Stimulated activated CD8-positive, alpha-beta memory T cell treated with anti-CD3 and anti-CD28 coated beads, Interleukin-15, amount 100 ng/mL, for 24 hours (primary cell): ENCODE results near the gene TNFRSF1B.
A peak's percentile ranks its signal among the peaks of the same experiment; 100 is the strongest.

ENCODE experiments used
- DNase-seq: peaks from one replicate; pipeline ENCODE4 v3.0.0-alpha.2; 2020; ENCODE audit warnings: low read depth

The TNFRSF1B gene

GRCh38 chr1:12194666-12195216, 27.9 kb downstream of the TNFRSF1B start:
- no peak for DNase-seq

- DNase-seq = no peak
Measured at GRCh38 chr1:12195416-12195815, 28.6 kb downstream of the TNFRSF1B start.

GRCh38 chr1:12196641-12197482, 30.1 kb downstream of the TNFRSF1B start:
- no peak for DNase-seq

- DNase-seq = no peak
Measured at GRCh38 chr1:12197483-12197880, 30.7 kb downstream of the TNFRSF1B start.

GRCh38 chr1:12200208-12200607, 33.4 kb downstream of the TNFRSF1B start:
- no peak for DNase-seq

- no peak for DNase-seq
Measured at GRCh38 chr1:12201352-12202189, 34.8 kb downstream of the TNFRSF1B start.

GRCh38 chr1:12202190-12202497, 35.4 kb downstream of the TNFRSF1B start:
- DNase-seq = no peak

- DNase-seq = no peak
Measured at GRCh38 chr1:12202577-12202976, 35.8 kb downstream of the TNFRSF1B start.

- DNase-seq = no peak
Measured at GRCh38 chr1:12203216-12204007, 36.6 kb downstream of the TNFRSF1B start.

GRCh38 chr1:12204140-12204539, 37.3 kb downstream of the TNFRSF1B start:
- no peak for DNase-seq

GRCh38 chr1:12204754-12205658, 38.2 kb downstream of the TNFRSF1B start:
- no peak for DNase-seq

- no peak for DNase-seq
Measured at GRCh38 chr1:12206238-12206637, 39.4 kb downstream of the TNFRSF1B start.

- DNase-seq = no peak
Measured at GRCh38 chr1:12206792-12207424, 40.1 kb downstream of the TNFRSF1B start.

- DNase-seq = no peak
Measured at GRCh38 chr1:12208271-12208670, 41.5 kb downstream of the TNFRSF1B start.

GRCh38 chr1:12208764-12209494, 42.1 kb downstream of the TNFRSF1B start:
- peak; percentile 75 for DNase-seq

GRCh38 chr1:12209495-12209832, 42.7 kb downstream of the TNFRSF1B start:
- no peak for DNase-seq

- DNase-seq = no peak
Measured at GRCh38 chr1:12215118-12215961, 48.5 kb downstream of the TNFRSF1B start.

- no peak for DNase-seq
Measured at GRCh38 chr1:12219800-12220199, 53.0 kb downstream of the TNFRSF1B start.

GRCh38 chr1:12220890-12221289, 54.1 kb downstream of the TNFRSF1B start:
- DNase-seq = no peak
